ENCODE measurements around the gene LALBA.
"Not testable (repeated sequence)": the region's sequence is repeated elsewhere in the genome, so short reads cannot be mapped to it uniquely, and the experiment has no call there.

Gene LALBA

DNA sequence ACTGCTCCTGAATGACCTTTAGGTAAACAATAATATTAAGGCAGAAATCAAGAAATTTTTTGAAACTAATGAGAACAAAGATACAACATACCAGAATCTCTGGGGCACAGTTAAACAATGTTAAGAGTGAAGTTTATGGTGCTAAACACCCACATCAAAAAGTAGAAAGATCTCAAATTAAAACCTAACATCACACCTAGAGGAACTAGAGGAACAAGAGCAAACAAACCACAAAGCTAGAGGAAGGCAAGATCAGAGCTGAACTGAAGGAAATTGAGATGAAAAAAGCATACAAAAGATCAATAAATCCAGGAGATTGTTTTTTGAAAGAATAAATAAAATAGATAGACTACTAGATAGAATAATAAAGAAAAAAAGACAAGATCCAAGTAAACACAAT lies 37.2 kb downstream of the LALBA start:
- no peak for DNase-seq (ENCODE audit: low spot score)

DNA sequence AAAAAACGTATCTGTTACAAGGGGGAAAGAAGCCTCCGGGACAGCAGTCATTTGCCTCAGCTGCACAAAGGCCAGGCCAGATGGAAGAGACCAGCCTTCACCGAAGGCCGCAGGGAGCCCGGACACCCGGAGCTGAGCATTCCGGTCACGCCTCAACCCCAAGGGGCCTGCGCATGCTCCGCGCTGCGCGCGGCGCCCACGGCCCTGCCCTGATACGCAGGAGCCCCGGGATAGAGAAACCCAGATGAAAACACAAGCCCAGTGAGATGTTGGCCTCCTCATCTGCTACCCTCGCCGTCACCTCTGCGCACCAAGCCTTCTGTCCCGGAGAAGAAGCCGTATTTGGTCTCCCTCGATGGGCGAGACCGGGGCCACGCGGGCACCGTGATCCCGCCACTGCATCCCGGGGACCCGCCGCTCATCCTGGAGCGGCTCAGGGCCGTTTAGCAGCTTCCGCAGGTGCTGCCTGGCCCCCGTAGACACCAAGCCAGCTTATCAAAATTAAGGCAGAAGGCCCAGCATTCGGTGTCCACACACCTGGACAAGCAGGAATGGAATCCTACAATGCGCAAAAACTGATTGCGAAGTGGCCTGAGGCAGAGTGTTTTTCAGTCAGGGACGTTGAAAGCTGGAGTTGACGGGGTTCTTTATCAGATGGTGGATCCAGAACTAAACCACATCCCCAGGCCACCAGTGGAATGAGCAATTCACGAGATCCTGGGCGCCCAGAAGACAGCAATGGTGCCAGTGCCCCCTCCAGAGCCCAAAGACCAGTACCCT lies 41.8 kb downstream of the LALBA start:
- no peak for DNase-seq (ENCODE audit: low spot score)

DNA sequence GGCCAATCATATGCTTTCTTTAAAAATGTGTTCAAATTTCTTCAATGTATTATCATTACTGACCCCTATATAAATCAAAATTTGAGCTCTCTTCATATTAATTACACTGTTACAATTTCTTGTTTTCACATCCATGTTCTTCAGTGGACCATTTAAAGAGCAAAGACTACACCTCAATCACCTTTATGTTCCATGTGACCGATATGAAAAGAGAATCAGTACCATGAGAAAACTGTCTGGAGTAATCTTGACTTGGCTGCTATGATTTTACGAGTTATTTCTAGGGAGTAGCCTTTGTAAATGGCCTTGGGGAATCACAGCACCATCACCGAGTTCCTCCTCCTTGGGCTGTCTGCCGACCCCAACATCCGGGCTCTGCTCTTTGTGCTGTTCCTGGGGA lies 44.5 kb downstream of the LALBA start, which contains the start of gene OR8S1:
Gene OR8S1 (plus strand): TSS at position 301 of the 400 bp plus-strand sequence. CDS start 0 bp downstream, at position 301.
- DNase-seq (ENCODE audit: low spot score) = no peak

DNA sequence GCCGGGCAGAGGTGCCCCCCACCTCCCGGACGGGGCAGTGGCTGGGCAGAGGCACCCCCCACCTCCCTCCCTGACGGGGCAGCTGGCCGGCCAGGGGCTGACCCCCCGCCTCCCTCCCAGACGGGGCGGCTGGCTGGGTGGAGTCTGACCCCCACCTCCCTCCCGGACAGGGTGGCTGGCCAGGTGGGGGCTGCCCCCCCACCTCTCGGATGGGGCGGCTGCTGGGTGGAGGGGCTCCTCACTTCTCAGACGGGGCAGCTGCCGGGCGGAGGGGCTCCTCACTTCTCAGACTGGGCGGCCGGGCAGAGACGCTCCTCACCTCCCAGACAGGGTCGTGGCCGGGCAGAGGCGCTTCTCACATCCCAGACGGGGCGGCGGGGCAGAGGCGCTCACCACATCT lies 49.5 kb downstream of the LALBA start:
- DNase-seq (ENCODE audit: low spot score) = not testable (repeated sequence)
